GM23338 (cell line): ENCODE data around the gene UNC13C. TPM values are rescaled to one million over a fixed set of nuclear protein-coding genes. Genes with fewer than 3 reads are reported as not detected.
A peak's percentile ranks its signal among the peaks of the same experiment; 100 is the strongest.

ENCODE experiments used
- ATAC-seq: fragments of 200-7000 bp; cut with Tn5 transposase; 3 replicates; pipeline ENCODE4 v1.9.1; 2020
- DNase-seq: peaks from one replicate; pipeline ENCODE4 v3.0.0-alpha.2; 2015; ENCODE audit warnings: low spot score
- H2AFZ ChIP-seq: fragments of 200-600 bp; sonication (generic); 2 replicates; pipeline ENCODE4 v1.8.0; 2016; ENCODE audit warnings: antibody characterized with exemption, mild to moderate bottlenecking, moderate library complexity
- H3F3A ChIP-seq: fragments of 200-600 bp; sonication (generic); replicated peaks from 2 replicates; pipeline ENCODE4 v1.8.0; 2017; ENCODE audit warnings: antibody characterized with exemption, mixed run types, low read depth
- H3K27ac ChIP-seq: fragments of 200-600 bp; sonication (generic); 2 replicates; pipeline ENCODE4 v1.6.1; 2016; ENCODE audit warnings: low read depth
- H3K27me3 ChIP-seq: fragments of 200-600 bp; sonication (generic); 2 replicates; pipeline ENCODE4 v1.8.0; 2016; ENCODE audit warnings: mild to moderate bottlenecking, mixed run types, moderate library complexity; ENCODE audit not compliant: insufficient read depth
- H3K36me3 ChIP-seq: fragments of 200-600 bp; sonication (generic); 2 replicates; pipeline ENCODE4 v1.8.0; 2016; ENCODE audit warnings: mild to moderate bottlenecking; ENCODE audit not compliant: insufficient read depth
- H3K4me1 ChIP-seq: fragments of 200-600 bp; sonication (generic); 2 replicates; pipeline ENCODE4 v1.8.0; 2016; ENCODE audit warnings: mild to moderate bottlenecking, moderate library complexity; ENCODE audit not compliant: insufficient read depth
- H3K4me2 ChIP-seq: fragments of 200-600 bp; sonication (generic); 2 replicates; pipeline ENCODE4 v1.7.1; 2017; ENCODE audit warnings: mixed run types
- H3K4me3 ChIP-seq: fragments of 200-600 bp; sonication (generic); 2 replicates; pipeline ENCODE4 v1.6.1; 2016; ENCODE audit warnings: mixed run types
- H3K79me2 ChIP-seq: fragments of 200-600 bp; sonication (generic); replicated peaks from 2 replicates; pipeline ENCODE4 v1.8.0; 2017; ENCODE audit warnings: mild to moderate bottlenecking; ENCODE audit not compliant: insufficient read depth
- H3K9me2 ChIP-seq: fragments of 200-600 bp; sonication (generic); 2 replicates; pipeline ENCODE4 v1.8.0; 2017; ENCODE audit not compliant: insufficient read depth
- H4K20me1 ChIP-seq: fragments of 200-600 bp; sonication (generic); replicated peaks from 2 replicates; pipeline ENCODE4 v1.8.0; 2017; ENCODE audit warnings: mild to moderate bottlenecking; ENCODE audit not compliant: insufficient read depth
- H3K27ac Mint-ChIP-seq: 2 replicates; pipeline ENCODE4 v1.8.0; 2020; ENCODE audit warnings: inconsistent platforms, mild to moderate bottlenecking, moderate library complexity, mixed read lengths
- H3K27me3 Mint-ChIP-seq: 3 replicates; pipeline ENCODE4 v1.8.0; 2022; ENCODE audit warnings: low read depth, mild to moderate bottlenecking, moderate library complexity, mixed read lengths, inconsistent platforms; ENCODE audit not compliant: insufficient read depth, poor library complexity
- H3K36me3 Mint-ChIP-seq: 3 replicates; pipeline ENCODE4 v1.8.0; 2021; ENCODE audit warnings: low read depth, mild to moderate bottlenecking, inconsistent platforms, moderate library complexity, mixed read lengths
- H3K4me1 Mint-ChIP-seq: 3 replicates; pipeline ENCODE4 v1.8.0; 2020; ENCODE audit warnings: mild to moderate bottlenecking, inconsistent platforms, mixed read lengths
- H3K4me3 Mint-ChIP-seq: 3 replicates; pipeline ENCODE4 v1.8.0; 2021; ENCODE audit warnings: moderate library complexity, mild to moderate bottlenecking, inconsistent platforms, mixed read lengths
- H3K9me3 Mint-ChIP-seq: 3 replicates; pipeline ENCODE4 v1.8.0; 2020; ENCODE audit warnings: moderate library complexity, mild to moderate bottlenecking, inconsistent platforms, mixed read lengths
- ETS1 ChIP-seq: IDR thresholded peaks from 2 replicates; pipeline ENCODE4 v1.6.1; 2016; ENCODE audit warnings: antibody characterized with exemption
- EZH2 ChIP-seq: fragments of 200-600 bp; sonication (generic); IDR thresholded peaks from one replicate; pipeline ENCODE4 v1.8.0; 2017; ENCODE audit warnings: antibody characterized with exemption, mild to moderate bottlenecking, low read depth; ENCODE audit not compliant: unreplicated experiment
- EZH2phosphoT487 ChIP-seq: fragments of 200-600 bp; sonication (generic); IDR thresholded peaks from one replicate; pipeline ENCODE4 v1.8.1; 2018; ENCODE audit warnings: antibody characterized with exemption; ENCODE audit not compliant: unreplicated experiment
- NANOG ChIP-seq: IDR thresholded peaks from 2 replicates; pipeline ENCODE4 v1.6.1; 2016; ENCODE audit warnings: antibody characterized with exemption, borderline replicate concordance
- POLR2AphosphoS5 ChIP-seq: IDR thresholded peaks from 2 replicates; pipeline ENCODE4 v1.6.1; 2016; ENCODE audit warnings: antibody characterized with exemption, low read depth
- STAT1 ChIP-seq: IDR thresholded peaks from one replicate; pipeline ENCODE4 v1.6.1; 2016; ENCODE audit warnings: antibody characterized with exemption; ENCODE audit not compliant: unreplicated experiment
- ZNF114 ChIP-seq: fragments of 250-450 bp; sonication (Bioruptor Pico); IDR thresholded peaks from 2 replicates; pipeline ENCODE4 v1.5.0; 2020; ENCODE audit warnings: mild to moderate bottlenecking, moderate library complexity
- ZNF331 ChIP-seq: fragments of 250-450 bp; sonication (Bioruptor Pico); IDR thresholded peaks from 2 replicates; pipeline ENCODE4 v1.5.0; 2020; ENCODE audit warnings: low read depth, mild to moderate bottlenecking, moderate library complexity
- ZNF462 ChIP-seq: fragments of 250-450 bp; sonication (Bioruptor Pico); IDR thresholded peaks from 2 replicates; pipeline ENCODE4 v1.5.0; 2020; ENCODE audit warnings: mild to moderate bottlenecking, moderate library complexity
- polyA plus RNA-seq: library from polyadenylated mRNA; unstranded; fragments of >200 nt; fragmentation: Nextera tagmentation; extraction: Ambion mirVana; gene quantifications from 2 replicates; pipeline ENCODE4 v1.2.1, GENCODE V29; 2016
- total RNA-seq: library from RNA; depleted of rRNA; stranded (reverse); fragments of >200 nt; shearing (Covaris generic); gene quantifications from 2 replicates; pipeline ENCODE4 v1.2.3, GENCODE V29; 2014
- TF ChIP-seq, protein P1 (sequence below), 2 experiments: fragments of 200-600 bp in 1 of 2; sonication (generic) in 1 of 2; conservative IDR thresholded peaks; 2 replicates each; pipeline versions ENCODE4 v1.5.1 to v1.6.1; 2016 to 2017; ENCODE audit warnings: antibody characterized with exemption in 2 of 2, low read depth in 2 of 2, mild to moderate bottlenecking in 2 of 2, moderate library complexity in 1 of 2

UNC13C gene
- total and polyA plus RNA-seq, 2 experiments from 2014 or later, result 0.03 TPM; not detected in 1

GRCh38 chr15:54082836-54083492 lies 104.7 kb downstream of the UNC13C start:
- no peak for TF ChIP-seq STAT1
- TF ChIP-seq, protein P1, sequence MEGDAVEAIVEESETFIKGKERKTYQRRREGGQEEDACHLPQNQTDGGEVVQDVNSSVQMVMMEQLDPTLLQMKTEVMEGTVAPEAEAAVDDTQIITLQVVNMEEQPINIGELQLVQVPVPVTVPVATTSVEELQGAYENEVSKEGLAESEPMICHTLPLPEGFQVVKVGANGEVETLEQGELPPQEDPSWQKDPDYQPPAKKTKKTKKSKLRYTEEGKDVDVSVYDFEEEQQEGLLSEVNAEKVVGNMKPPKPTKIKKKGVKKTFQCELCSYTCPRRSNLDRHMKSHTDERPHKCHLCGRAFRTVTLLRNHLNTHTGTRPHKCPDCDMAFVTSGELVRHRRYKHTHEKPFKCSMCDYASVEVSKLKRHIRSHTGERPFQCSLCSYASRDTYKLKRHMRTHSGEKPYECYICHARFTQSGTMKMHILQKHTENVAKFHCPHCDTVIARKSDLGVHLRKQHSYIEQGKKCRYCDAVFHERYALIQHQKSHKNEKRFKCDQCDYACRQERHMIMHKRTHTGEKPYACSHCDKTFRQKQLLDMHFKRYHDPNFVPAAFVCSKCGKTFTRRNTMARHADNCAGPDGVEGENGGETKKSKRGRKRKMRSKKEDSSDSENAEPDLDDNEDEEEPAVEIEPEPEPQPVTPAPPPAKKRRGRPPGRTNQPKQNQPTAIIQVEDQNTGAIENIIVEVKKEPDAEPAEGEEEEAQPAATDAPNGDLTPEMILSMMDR (conservative IDR thresholded peaks at IDR 0.05; ENCODE audit: low read depth in 2 of 2), result peak; percentile 57 to 58
- Mint-ChIP-seq H3K27ac (no peak overlapping the region), H3K4me3 (no peak overlapping the region), H3K9me3 (peaks cover 36% of the 10 kb centered on the region), H3K27me3 (no peaks in the 10 kb centered on the region), H3K36me3 (no peaks in the 10 kb centered on the region; the same call in 1 of the 3 replicates), H3K4me1 (no peaks in the 10 kb centered on the region)
- DNase-seq, result peak; percentile 40
- peak; percentile 90 for ATAC-seq
- Histone ChIP-seq H3K27me3 (no peaks in the 10 kb centered on the region), H3K79me2 (no peaks in the 10 kb centered on the region), H3K27ac (no peak overlapping the region), H4K20me1 (no peaks in the 10 kb centered on the region), H3F3A (no peaks in the 10 kb centered on the region), H3K9me2 (no peaks in the 10 kb centered on the region), H2AFZ (no peak overlapping the region), H3K36me3 (no peaks in the 10 kb centered on the region), H3K4me3 (no peak overlapping the region), H3K4me2 (no peak overlapping the region), H3K4me1 (no peaks in the 10 kb centered on the region)

- Mint-ChIP-seq H3K4me3 (no peak overlapping the region), H3K4me1 (no peaks in the 10 kb centered on the region), H3K36me3 (no peaks in the 10 kb centered on the region; the same call in 1 of the 3 replicates), H3K27me3 (no peaks in the 10 kb centered on the region), H3K27ac (no peak overlapping the region), H3K9me3 (peaks cover 41% of the 10 kb centered on the region)
- H3K27me3 ChIP-seq, result no peaks in the 10 kb centered on the region
- no peaks in the 10 kb centered on the region for H3K9me2 ChIP-seq
- H3K4me3 ChIP-seq, result no peak overlapping the region
- H3K36me3 ChIP-seq, result no peaks in the 10 kb centered on the region
- DNase-seq (no peak), ATAC-seq (no peak)
- no peaks in the 10 kb centered on the region for H3K4me1 ChIP-seq
- H3K4me2 ChIP-seq, result no peak overlapping the region
- no peaks in the 10 kb centered on the region for H3K79me2 ChIP-seq
- no peak overlapping the region for H2AFZ ChIP-seq
- H3F3A ChIP-seq, result no peaks in the 10 kb centered on the region
- H4K20me1 ChIP-seq, result no peaks in the 10 kb centered on the region
- H3K27ac ChIP-seq, result no peak overlapping the region
- TF ChIP-seq EZH2phosphoT487 (no peak), ZNF114 (CRISPR knock-in tag) (no peak), STAT1 (no peak), EZH2 (no peak), ZNF331 (CRISPR knock-in tag) (no peak), ETS1 (no peak), POLR2AphosphoS5 (no peak), NANOG (no peak), ZNF462 (CRISPR knock-in tag) (no peak)
- TF ChIP-seq, protein P1 (conservative IDR thresholded peaks at IDR 0.05; ENCODE audit: low read depth in 2 of 2), result no peak
These were observed 105.3 kb downstream of the UNC13C start for GRCh38 chr15:54083501-54083900.
